ENCODE data around the gene GLRX5.
A peak's percentile ranks its signal among the peaks of the same experiment; 100 is the strongest.

GLRX5 gene

DNA sequence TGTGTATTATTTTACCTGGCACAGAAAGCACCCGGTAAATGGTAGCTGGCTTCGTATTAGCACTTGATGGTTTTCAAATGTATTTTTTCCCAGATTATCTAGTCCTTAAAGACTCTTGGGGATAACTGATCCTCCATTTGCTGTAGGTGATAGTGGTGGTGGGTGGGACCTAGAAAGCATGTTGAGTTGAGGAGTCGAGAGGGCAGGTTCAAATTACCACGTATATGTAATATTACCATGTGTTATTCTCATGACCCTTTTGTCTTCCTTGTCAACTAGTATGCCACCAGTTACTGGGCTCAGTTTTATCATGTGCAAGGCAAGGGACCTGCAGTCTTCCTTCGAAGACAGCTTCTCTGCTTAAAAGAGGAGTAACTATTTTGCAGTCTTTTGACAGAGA, 1.8 kb downstream of the GLRX5 start:
- no peak for DNase-seq

DNA sequence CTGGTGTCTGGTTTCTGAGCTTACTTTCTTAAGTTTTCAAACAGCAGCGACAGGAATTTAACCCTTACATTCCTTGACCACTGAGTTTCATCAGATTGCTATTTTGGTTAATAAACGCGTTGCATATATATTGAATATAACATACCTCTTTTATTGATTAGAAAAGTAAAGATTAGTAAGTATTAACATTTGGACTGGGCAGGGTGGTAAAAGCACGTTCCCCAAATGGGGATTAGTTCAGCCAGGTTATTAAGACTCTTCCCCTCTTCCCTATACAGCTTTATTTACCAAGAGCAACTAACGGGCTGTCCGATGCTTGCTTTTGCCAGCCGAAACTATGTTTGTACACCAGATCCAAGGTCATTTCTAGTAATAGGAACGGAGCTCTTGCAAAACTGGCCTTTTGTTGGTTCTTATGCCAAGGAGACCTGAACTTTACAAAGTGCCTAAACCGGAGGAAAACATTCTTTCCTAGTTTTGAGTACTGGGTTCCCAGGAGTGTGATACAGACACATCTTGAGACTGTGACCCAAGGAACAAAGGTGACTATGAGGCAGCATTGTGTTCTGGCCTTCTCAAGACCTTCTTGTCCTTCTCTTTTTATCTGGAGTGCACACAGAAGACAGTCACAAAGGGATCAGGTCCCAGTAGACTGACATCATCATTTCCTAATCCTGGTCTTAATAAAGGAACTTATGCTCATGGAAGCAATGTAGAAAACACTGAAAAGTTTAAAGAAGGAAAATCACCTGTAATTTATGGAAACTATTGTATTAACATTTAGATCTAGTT, 2.6 kb downstream of the GLRX5 start:
- DNase-seq: no peak

DNA sequence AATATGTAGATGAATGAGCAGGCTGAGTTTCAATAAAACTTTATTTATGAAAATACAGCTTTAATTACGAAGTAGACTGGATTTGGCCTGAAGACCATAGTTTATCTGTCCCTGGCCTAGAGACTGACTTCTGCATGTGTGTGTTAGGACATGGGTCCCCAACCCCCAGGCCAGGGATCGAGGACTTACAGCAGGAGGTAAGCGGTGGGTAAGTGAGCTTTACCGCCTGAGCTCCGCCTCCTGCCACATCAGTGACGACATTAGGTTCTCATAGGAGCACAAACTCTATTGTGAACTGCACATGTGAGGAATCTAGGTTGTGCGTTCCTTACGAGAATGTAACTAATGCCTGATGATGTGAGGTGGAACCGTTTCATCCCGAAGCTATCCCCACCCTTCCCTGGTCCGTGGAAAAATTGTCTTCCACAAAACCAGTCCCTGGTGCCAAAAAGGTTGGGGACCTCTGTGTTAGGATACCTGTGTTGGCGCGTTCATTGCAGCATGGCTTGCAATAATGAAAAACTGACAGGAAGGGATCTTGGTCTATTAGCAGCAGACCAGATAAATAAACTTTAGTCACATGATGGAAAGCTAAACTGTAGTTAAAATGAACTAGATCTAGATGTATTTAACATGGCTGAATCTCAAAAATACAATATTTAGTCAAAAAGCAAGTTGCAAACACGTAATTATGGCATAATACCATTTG, 4.1 kb downstream of the GLRX5 start:
- DNase-seq: no peak

DNA sequence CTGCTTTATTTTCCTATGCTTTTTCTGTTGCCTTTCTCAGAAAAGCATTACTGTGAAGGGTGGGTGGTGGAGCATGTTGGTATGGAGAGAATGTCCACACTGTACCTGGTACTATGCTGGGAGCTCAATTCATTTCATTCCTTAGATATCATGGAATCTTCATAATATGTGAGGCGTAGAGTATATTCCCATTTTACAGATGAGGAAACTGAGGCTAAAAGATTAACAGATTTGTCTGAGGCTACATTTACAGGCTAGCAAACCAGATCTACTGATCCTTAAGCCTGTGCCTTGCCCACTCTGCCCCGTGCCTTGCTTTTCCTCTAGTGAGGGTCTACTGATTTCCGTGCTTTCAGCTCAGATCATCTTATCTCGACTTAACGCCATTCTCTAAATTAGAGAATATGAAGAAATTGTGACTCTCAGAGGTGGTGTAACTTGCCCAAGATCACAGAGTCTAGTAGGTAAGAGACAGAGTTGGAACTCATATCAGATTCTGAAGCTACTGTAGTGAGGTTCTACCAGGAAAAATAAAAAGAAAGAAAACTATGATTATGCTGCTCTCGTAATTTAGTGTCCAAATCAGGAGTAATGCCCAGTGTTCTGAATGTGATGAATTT, 5.5 kb downstream of the GLRX5 start:
- no peak for DNase-seq

DNA sequence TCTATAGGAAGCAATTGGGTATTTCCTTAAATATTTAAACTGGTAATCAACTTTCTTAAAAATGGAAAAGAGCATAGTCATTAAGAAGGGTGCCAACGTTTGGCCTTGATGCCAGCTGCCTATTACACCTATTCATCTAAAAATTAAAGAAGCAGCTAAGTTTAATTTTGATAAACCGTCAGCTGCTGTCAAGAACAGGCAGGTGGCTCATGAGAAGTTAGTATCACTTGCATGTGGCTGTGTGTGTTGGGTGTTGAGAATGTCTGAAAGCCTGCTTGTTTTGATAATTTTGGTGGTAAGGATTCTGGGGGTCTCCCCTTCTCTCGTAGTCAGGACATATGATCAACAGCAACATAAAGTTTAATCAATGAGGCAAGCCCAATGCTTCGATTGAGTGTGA, 6.5 kb downstream of the GLRX5 start:
- DNase-seq: no peak

DNA sequence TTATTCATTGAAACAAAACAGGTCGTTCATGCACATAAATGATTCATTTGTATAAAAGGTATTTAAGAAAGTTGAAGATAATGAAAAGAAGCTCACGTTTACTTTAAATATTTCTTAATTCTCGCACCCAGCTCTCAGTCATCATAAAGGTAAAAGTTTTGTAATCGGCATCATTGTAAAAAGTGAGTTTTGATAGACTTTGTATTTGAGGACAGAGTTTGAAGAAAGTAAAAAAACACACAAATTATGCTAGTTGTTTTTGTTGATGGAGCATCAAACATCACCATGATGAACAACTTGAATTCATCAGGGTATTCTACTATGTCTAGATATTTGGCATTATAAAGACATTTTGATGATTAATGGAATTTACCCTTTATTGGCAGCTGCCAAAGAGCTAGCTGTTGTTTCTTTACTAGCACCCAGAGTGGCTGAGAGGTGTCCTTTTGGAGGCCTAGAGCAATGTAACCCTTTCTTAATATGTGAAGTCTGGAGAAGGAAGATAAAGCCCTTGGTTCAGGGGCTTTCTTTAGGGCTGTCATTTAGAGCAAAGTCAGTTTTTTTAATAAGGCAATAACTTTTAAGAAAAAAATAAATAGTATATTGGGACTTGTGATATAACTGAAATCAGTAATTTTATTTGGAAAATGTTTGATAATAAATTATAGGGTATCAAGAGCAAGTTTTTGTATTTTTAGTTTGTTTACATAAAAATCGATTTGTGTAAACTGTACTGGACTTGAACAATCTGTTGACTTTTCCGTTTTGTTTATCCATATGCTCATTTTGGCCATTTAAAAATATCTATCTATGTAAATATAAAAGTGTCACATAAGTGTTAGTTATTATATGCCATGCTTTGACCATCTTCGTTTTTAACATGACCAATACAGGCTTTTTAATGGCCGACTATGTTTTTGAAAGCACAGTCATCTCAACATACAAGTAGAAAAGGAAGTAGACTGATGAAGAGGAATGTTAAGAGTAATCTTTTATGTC, 7.4 kb downstream of the GLRX5 start:
- no peak for DNase-seq

DNA sequence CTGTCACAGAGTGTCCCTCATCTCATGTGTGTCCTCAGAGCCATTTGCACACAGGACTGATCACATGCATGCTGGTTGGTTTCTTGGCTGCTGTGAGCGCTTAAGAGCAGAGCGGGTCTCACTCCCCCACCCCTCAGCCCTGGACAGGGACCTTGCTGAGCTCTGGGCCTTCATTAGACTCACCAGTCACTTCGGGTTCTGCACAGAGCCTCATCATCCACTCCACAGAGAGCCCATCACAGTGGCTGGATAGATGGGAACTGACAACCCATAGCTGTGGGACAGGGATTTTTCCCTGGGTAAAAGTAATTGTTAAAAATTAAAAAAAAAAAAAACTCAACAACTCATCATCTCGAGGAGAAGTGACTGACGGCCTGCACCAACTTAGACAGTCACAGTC, 8.2 kb downstream of the GLRX5 start:
- DNase-seq: no peak

DNA sequence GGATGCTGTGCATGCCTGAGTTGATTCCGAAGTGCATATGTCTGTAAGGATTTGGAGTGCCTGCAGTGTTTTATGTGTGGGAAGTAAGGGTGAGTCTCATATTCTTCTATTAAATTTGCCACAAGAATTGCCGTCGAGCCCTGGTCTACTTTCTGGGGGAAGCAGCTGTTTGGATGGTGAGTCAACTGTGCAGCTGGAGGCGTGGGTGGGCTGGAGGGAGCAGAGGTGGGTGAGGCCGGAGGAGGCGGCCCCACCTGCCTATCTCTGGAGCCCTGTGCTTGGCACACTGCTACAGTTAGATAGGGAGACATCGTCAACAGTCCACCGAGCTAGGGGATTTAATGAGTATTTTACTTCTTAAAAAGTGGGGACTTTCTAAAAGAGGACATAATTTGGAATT, 9.7 kb downstream of the GLRX5 start:
- DNase-seq: no peak

DNA sequence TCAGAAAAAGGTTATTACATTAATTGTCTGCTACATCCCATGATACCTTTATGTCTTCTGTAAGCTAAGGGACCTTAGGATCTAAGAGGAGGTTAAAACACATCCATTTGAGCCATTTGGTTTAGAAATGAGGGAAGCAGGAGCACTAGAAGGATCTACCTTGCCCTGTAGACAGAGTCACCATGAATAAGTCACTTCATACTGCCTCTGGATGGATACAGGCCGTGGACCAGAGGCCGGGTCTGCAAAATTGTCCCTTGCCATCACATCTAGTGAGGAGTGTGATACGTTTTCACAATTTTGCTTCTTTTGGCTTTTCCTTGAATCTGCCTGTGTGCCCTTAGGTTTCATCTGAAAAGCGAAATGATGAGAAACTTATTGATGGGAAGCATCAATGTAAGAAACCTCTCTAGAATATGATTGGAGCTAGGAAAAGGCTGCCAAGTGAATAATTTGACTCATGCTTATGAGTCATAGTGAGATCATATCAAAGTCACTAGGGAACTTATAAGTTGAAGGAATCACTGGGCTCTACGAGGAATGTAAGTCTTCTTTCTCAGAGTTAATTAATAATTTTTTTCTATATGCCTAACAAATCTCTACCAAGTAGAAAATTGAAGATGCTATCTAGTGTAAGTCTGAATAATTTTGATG, 10.8 kb downstream of the GLRX5 start:
- DNase-seq: no peak

DNA sequence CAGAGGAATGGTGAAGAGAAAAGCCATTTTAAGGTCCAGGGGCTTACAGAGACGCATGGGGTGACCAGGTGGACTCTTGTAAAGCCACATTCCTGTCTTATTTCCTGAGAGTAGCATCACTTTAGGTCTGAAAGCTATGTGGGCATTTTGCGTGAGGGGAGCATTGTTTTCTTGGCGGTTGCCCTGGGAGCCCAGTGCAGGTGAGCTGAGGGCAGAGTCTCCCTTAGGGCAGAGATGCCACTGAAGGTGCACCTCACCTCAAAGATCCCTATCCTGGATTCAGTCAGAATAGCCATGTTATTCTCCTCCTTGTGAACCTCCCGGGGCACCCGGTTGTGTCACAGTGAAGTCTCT, 12.4 kb downstream of the GLRX5 start:
- no peak for DNase-seq

DNA sequence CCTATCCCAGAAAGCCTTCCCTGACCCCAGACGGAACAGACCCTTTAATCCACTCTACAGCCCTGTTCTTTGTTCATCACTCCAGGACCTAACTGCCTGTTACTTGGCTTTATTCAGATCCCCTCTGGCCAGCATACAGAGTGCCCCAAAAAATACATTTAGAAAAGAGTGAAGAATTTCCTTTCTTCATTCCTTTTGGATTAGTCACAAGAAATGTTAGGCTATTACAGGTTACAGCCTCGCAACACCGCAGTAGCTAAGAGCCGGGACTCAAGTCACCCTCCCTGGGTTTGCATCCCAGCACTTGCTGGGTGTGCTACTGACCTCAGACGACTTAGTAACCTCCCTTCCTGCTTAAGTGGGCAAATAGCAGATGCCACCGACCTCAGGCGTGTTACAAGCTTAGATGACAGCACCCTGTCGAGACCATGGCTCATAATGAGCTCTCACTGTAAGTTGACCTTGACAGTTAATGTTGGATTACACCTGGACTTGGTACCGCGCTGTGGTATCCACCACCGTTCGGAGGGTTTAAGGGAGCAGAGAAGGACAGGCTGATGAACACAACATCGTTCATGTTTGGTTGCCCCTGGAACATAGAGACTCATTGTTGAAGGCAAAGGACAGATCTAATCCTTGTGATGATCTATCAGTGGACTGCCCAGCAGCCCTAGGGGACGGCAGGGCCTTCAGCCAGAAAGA, 12.9 kb downstream of the GLRX5 start:
- DNase-seq: no peak

DNA sequence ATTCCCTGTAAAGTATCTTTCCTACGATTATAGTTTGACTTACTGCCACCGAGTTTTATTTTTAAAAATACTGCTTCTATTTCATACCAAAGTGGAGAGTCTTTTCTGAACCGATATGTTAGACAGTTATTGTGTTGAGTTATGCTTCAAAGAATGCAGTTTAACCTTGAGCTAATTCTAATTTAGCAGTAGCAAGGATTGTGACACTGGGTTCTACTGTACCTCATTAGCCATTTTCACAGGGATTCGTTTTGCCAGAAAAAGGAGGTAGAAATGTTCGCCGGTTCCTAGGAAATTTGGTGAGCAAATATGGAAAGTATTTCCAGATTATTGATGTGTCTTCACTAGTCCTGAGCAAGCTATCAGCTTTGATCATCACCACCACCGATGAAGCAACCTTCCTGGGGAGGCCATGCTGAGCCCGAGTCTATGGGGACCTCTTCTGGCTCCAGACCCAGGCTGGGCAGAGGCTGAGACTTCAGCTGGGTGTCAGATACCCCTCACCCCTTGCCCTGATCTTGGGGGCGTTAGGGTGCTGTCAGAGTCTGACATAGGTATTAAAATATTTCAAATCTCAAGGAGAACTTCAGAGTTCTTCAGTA, 13.6 kb downstream of the GLRX5 start:
- DNase-seq: no peak

DNA sequence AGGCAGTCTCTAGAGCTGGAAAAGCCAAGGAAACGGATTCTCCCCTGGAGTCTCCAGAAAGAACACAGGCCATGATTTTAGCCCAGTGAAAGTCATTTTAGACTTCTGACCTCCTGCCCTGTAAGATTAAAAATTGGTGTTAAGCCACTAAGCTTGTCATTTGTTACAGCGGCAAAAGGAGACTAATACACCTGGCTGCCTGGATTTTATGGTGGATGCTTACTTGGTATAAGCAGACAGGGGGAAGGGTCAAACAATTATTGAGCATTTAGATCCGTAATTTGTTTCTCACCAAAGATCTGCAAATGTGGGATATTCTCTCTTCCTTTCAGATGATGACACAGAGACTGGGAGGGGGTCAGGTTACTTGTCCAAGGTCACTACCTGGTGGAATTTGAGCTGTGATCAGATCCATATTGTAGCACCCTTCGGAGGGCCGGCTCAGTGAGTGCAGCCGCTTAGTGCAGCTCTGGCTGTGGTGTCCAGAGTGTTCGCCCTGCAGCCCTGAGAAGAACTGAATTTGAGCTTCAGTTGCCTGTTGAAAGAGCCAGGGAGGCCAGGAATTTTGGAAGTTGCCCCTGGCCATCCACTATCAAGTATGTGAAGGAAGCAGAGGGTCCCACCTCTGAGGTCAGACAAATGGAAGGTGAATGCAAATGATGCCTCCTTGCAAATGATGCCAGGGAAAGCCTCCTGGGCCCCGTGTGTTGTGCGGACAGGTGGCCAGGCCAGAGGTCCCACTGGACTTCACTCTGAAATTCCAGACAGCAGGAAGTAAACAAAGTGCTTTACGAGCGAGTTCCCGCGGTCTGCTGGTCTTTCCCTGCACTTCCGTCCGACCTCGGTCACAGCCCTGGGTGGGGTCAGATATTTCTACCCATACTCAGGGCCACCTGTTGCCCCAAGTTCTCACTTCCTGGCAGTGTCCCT, 15.1 kb downstream of the GLRX5 start:
- no peak for DNase-seq

DNA sequence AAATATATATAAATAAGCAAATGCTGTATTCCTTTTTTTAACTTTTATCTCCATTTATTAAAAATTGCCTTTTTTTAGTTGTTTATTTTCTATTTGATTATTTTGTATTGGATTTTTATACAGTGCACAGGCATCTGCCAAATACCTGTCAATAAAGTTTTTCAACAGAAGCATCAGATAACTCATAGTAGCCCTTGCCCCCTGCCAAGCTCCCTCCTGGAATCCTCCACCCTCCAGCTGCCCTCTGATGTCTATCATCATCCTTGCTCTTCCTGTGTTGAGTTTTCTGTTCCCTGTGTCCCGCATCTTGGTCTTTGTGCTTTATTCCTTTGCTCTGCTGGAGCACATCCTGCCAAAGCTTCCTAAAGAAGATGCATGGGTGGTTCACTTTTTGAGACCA, 16.6 kb downstream of the GLRX5 start:
- no peak for DNase-seq

DNA sequence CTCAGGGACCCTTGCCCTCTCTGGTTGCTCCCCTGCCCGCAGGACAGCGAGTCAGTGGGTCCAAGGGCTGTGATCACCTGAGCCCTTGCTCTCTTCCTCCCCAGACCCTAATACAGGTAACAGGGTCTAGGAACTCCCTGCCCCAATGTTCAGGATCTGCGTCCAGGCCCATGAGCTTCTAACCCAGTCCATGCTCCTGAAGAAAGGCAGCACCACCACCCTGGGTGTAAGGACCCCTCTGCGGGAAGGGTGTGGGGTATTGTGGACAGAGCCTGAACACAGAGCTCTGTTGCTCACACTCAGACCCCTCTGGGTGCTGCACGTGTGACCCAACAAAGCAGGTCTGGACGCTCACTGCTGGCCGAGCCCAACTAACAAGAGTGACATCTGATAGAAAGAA, 18.3 kb downstream of the GLRX5 start:
- no peak for DNase-seq

DNA sequence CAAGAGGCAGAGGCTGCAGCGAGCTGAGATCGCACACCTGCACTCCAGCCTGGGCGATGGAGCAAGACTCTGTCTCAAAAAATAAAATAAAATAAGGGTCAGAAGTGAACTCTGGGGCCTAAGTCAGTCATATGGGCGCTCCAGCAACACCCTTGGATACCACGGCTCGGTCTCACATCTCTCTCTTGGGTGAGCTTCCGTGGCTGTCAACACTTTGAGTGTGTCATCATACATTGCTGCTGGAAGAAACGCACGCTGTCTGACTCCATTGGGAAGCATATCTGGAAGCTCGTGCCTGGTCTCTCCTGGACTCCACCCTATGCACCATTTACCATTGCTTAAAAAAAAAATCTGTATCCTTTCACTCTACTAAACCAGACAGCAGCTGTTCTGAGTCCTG, 20.2 kb downstream of the GLRX5 start:
- DNase-seq: no peak

DNA sequence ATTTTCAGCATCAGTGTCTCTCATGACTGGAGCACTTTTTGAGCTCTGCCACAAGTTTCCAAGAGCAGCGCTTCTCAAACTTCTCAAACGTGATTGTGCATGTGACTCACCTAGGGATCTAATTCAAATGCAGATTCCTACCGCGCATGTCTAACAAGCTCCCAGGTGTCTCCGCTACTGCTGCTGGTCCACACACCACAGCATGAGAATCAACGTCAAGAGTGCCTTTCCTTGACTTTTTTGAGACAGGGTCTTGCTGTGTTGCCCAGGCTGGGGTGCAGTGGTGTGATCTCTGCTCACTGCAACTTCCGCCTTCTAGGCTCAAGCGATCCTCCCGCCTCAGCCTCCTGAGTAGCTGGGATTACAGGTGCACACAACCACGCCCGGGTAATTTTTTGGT, 22.4 kb downstream of the GLRX5 start:
- DNase-seq: no peak

DNA sequence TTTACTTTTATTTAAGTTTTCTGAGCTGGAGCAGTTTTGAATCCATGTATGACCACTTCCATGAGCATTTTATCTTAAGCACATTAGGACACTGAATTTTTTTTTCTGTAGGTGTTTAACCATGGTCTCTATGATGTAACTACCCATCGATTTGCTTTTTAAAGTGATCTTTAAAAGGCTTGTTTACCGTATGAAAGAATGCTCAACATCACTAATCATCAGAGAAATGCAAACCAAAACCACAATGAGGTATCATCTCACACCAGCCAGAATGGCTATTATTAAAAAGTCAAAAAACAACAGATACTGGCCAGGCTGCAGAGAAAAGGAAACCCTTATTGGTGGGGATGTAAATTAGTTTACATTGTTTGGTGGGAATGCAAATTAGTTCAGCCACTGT, 23.0 kb downstream of the GLRX5 start:
- no peak for DNase-seq

DNA sequence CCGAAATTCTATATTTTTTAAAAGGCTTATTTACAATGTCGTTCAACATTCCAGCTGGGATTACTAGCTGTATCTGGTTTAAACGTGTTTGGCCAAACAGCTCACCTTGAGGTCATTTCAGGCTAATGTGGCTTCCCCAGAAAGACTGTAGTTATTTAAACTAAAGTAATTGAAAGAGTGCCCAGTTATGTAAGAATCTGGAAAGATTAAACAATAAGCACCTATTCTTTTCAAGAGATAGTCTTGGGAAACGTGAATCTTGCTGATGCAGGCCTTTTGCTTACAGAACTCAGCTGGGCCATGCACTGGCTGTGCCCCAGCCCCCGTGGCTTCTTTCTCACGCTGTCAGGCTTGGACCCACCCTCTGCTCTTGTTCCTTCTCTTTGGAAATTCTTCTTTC, 24.4 kb downstream of the GLRX5 start:
- no peak for DNase-seq

DNA sequence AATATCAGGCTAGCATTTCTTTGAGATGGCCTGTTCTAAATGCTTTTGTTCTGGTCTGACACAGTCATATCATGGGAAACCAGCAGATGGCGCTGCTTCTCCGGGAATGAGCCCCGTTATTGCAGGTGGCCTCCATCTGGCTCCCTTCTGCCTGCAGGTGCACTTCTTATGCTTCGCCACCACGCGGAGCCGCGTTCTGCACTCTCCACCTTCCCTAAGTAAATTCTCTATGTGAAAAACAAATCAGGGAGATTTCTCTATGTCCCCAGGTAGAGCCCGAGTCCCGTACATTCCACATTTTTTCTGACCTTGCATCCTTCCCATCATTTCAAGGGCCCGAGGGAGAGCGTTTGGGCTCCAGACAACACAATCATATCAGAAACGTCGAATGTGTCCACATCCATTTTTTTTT, 26.2 kb downstream of the GLRX5 start:
- DNase-seq: peak; percentile 54 to 84 (median 74)
